HUES6 (cell line): ENCODE measurements around the gene ZNF117.
A peak's percentile ranks its signal among the peaks of the same experiment; 100 is the strongest.
"Not testable (repeated sequence)": the region's sequence is repeated elsewhere in the genome, so short reads cannot be mapped to it uniquely, and the experiment has no call there.

Source experiments
- H3K27ac ChIP-seq: 2 replicates; pipeline ENCODE4 v1.7.0; 2013; ENCODE audit warnings: low read depth, mild to moderate bottlenecking, low read length, inconsistent platforms
- H3K27me3 ChIP-seq: 2 replicates; pipeline ENCODE4 v1.6.1; 2013; ENCODE audit warnings: low read length; ENCODE audit not compliant: control insufficient read depth, insufficient read depth
- H3K36me3 ChIP-seq: 2 replicates; pipeline ENCODE4 v1.6.1; 2013; ENCODE audit warnings: low read length; ENCODE audit not compliant: control insufficient read depth, insufficient read depth
- H3K4me1 ChIP-seq: 2 replicates; pipeline ENCODE4 v1.6.1; 2013; ENCODE audit warnings: low read length; ENCODE audit not compliant: control insufficient read depth, insufficient read depth
- H3K4me3 ChIP-seq: 2 replicates; pipeline ENCODE4 v1.5.1; 2013; ENCODE audit warnings: low read depth, low read length
- H3K9ac ChIP-seq: one replicate; pipeline ENCODE4 v1.6.1; 2013; ENCODE audit warnings: mild to moderate bottlenecking, low read length
- H3K9me3 ChIP-seq: 2 replicates; pipeline ENCODE4 v1.6.1; 2013; ENCODE audit warnings: low read depth, low read length; ENCODE audit not compliant: control insufficient read depth, insufficient read depth

ZNF117 gene

DNA sequence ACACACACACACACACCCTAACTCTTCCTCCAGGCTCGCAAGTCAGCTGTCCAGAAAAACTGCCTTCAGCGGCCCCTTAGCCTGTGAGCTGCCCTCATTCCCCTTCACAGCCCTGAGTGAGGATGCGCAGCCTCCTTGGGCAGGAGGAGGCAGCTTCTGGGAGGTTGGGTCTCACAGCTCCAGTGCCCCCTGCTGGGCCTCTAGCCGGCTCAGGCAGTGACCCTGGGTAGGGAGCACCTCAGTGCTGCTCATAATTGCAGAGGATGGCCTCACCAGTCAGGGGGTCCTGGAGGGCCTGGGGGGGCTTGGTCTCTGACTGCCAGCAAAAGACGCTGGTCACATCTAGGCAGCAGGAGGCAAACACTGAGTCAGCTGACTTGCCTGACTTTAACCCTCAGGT lies 44.1 kb downstream of the ZNF117 start:
- Histone ChIP-seq H3K27me3 (peaks cover 41% of the 10 kb centered on the region), H3K27ac (no peak overlapping the region), H3K36me3 (no peaks in the 10 kb centered on the region), H3K4me3 (peak overlapping the region; percentile 68), H3K9me3 (no peaks in the 10 kb centered on the region), H3K9ac (no peak overlapping the region), H3K4me1 (no peaks in the 10 kb centered on the region)

DNA sequence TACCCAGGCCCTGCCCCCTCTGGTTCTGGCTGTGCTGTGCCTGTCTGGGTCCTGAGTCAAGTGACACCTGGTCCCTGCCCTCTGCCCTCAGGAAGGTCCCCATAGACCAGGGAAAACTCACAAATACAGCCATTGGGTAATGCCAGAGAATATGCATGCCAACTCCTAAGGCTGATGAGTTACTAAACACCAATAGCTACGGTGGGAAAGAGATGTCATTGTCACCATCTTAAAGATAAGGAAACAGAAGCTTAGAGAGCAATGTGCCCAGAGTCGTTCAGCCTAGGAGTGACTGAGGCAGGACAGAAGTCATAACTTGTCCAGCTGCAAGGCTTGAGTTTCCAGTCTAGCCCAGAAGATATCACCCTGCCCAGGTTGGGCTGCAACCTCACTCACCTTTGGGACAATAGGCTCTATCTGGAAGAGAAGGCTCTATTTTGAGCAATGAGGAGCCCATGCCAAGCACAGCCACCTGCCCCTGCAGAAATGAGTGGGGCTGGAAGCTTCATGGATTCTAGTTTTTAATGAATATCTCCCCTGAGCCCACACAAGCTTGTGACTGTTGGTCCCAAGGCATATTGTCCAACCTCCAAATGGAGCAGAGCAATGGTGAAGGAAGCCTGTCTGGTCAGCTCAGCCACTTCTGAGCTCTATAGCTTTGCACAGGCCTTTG lies 45.2 kb downstream of the ZNF117 start:
- Histone ChIP-seq H3K27me3 (peaks cover 41% of the 10 kb centered on the region), H3K9ac (no peak overlapping the region), H3K27ac (no peak overlapping the region), H3K36me3 (no peaks in the 10 kb centered on the region), H3K4me1 (no peaks in the 10 kb centered on the region), H3K4me3 (no peak overlapping the region), H3K9me3 (no peaks in the 10 kb centered on the region)

DNA sequence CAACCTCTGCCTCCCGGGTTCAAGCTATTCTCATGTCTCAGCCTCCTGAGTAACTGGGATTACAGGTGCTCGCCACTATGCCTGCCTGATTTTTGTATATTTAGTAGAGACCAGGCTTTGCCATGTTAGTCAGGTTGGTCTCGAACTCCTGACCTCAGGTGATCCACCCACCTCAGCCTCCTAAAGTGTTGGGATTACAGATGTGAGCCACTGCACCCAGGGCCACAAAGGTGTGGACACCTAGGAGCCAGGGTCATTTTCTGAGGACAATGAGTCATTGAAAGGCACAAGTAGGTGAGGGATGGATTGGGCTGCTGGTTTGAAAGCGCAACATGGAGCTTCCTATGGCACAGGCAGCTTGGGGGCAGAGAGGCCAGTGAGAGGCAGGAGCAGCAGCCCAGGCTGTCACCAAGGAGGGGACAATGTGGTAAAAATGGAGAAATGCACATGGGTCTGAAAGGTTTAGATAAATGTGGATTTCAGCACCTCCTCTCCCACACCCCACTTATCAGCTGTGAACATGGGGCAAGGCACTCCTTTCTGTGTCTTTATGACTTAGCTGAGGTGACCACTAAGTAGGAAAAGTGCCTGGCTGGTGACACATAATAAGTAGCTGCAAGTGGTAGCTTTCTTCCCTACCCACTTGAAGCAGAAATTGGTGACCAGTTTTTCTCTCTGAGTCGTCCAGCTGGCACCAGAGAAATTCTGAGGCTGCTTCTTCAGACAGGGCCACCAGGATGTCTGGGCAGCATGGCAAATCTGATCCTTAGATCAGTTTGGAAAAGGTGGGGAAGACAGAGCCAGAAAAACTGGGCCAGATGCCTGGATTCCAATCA lies 46.0 kb downstream of the ZNF117 start:
- not testable (repeated sequence) for H3K27ac ChIP-seq, H3K9ac ChIP-seq, H3K4me1 ChIP-seq, H3K36me3 ChIP-seq, H3K4me3 ChIP-seq, H3K9me3 ChIP-seq
- peaks cover 41% of the 10 kb centered on the region for H3K27me3 ChIP-seq

DNA sequence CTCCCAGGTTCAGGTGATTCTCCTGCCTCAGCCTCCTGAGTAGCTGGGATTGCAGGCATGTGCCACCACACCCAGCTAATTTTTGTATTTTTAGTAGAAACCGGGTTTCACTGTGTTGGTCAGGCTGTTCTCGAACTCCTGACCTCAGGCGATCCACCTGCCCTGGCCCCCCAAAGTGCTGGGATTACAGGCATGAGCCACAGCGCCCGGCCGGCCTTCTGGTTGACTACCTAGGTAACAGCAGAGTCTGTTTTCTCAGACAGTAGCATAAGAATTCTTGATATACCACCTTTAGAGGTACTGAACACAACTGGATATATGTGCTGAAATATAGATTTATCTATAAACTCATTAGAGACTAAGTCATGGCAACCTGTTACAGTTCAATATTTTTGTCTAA lies 50.8 kb downstream of the ZNF117 start:
- H3K9me3 ChIP-seq, H3K36me3 ChIP-seq, H3K9ac ChIP-seq, H3K27ac ChIP-seq, H3K4me1 ChIP-seq, H3K4me3 ChIP-seq, H3K27me3 ChIP-seq: not testable (repeated sequence)

DNA sequence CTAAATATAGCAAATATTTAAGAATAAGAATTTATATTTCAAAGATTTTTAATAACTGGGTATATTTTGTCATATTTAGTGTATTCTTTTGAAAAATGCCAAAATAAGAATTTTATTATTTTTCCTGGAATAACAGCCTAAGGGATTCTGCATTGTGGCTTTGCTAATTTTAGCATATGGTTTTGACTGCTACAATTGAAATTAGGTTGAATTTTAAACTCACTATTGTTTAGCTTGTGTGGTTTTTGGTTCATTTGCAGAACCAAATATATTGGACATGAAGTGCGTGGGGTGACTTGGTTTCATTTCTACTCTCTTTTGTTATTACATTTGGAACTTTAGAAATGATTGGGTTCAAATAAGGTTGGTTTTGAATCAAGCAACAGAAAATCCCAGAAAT lies 52.3 kb downstream of the ZNF117 start:
- no peak overlapping the region for H3K4me3 ChIP-seq
- peaks cover 3% of the 10 kb centered on the region; the same call in 1 of the 2 replicates for H3K4me1 ChIP-seq
- H3K36me3 ChIP-seq, result no peaks in the 10 kb centered on the region
- H3K27ac ChIP-seq, result no peak overlapping the region
- no peak overlapping the region for H3K9ac ChIP-seq
- H3K27me3 ChIP-seq, result no peaks in the 10 kb centered on the region
- H3K9me3 ChIP-seq, result peaks cover 4% of the 10 kb centered on the region; the same call in 1 of the 2 replicates

DNA sequence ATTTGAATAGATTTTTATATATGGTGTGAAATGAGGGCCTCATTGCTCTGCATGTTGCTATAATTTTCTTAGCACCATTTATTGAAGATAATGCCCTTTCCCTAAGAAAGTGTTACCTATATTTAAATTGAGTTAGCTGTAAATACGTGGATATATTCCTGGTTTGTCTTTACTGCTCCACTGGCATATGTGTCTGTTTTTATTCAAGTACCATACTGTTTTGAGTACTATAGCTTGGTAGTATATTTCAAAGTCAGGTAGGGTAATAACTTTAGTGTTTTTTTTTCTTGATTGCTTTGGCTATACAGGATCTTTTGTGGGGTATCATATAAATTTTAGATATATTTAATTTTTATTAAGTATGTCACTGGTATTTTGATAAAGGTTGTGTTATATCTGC lies 56.4 kb downstream of the ZNF117 start:
- Histone ChIP-seq H3K36me3 (peaks cover under 1% of the 10 kb centered on the region), H3K9ac (no peak overlapping the region), H3K27me3 (no peaks in the 10 kb centered on the region), H3K4me1 (peaks cover 3% of the 10 kb centered on the region; the same call in 1 of the 2 replicates), H3K27ac (no peak overlapping the region), H3K4me3 (no peak overlapping the region), H3K9me3 (peaks cover 7% of the 10 kb centered on the region; the same call in 1 of the 2 replicates)

DNA sequence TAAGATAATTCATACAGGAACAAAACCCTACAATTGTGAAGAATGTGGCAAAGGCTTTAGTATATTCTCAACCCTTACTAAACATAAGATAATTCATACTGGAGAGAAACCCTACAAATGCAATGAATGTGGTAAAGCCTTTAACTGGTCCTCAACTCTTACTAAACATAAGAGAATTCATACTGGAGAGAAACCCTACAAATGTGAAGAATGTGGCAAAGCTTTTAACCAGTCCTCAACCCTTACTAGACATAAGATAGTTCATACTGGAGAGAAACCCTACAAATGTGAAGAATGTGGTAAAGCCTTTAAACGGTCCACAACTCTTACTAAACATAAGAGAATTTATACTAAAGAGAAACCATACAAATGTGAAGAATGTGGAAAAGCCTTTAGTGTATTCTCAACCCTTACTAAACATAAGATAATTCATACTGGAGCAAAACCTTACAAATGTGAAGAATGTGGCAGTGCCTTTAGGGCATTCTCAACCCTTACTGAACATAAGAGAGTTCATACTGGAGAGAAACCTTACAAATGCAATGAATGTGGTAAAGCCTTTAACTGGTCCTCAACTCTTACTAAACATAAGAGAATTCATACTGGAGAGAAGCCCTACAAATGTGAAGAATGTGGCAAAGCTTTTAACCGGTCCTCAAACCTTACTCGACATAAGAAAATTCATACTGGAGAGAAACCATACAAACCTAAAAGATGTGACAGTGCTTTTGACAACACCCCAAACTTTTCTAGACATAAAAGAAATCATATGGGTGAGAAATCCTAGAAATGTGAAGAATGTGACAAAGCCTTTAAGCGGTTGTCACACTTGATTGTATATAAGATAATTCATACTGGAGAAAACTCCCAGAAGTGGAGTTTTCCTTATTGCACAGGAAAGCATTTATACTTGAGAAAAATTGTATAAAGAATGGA lies 62.3 kb downstream of the ZNF117 start:
- not testable (repeated sequence) for H3K9ac ChIP-seq, H3K27me3 ChIP-seq, H3K4me1 ChIP-seq, H3K4me3 ChIP-seq, H3K27ac ChIP-seq
- Histone ChIP-seq H3K36me3 (peaks cover 55% of the 10 kb centered on the region), H3K9me3 (peaks cover 41% of the 10 kb centered on the region)
